Stimulated activated naive B cell treated with anti-CD40 and anti-IgM and Interleukin-4, amounts not matched to agents 10 μg/mL and 1 μg/mL and 100 μg/mL, for 72 hours (primary cell): ENCODE measurements around the gene FOXQ1.

Source experiments
- ATAC-seq, 2 donors: fragments of 150-1000 bp; cut with Tn5 transposase; replicated peaks; 2 replicates each; pipeline ENCODE4 v1.10.0; 2021; ENCODE audit warnings: moderate library complexity in 1 of 2
- DNase-seq: peaks from one replicate; pipeline ENCODE4 v3.0.0; 2021
- H3K27ac Mint-ChIP-seq: one replicate; pipeline ENCODE4 v1.8.0; 2022; ENCODE audit warnings: mild to moderate bottlenecking, mixed read lengths
- H3K27me3 Mint-ChIP-seq, 2 donors: one replicate each; pipeline ENCODE4 v1.8.0; 2022; ENCODE audit warnings: mixed read lengths in 2 of 2
- H3K36me3 Mint-ChIP-seq, 2 donors: one replicate each; pipeline ENCODE4 v1.8.0; 2022; ENCODE audit warnings: mixed read lengths in 2 of 2, mild to moderate bottlenecking in 1 of 2
- H3K4me1 Mint-ChIP-seq, 2 donors: one replicate each; pipeline ENCODE4 v1.8.0; 2022; ENCODE audit warnings: mixed read lengths in 2 of 2, mild to moderate bottlenecking in 1 of 2
- H3K4me3 Mint-ChIP-seq, 2 donors: one replicate each; pipeline ENCODE4 v1.8.0; 2022; ENCODE audit warnings: mild to moderate bottlenecking in 2 of 2, mixed read lengths in 2 of 2, moderate library complexity in 1 of 2
- H3K9me3 Mint-ChIP-seq, 2 donors: one replicate each; pipeline ENCODE4 v1.8.0; 2022; ENCODE audit warnings: mixed read lengths in 2 of 2, mild to moderate bottlenecking in 1 of 2

FOXQ1 gene

DNA sequence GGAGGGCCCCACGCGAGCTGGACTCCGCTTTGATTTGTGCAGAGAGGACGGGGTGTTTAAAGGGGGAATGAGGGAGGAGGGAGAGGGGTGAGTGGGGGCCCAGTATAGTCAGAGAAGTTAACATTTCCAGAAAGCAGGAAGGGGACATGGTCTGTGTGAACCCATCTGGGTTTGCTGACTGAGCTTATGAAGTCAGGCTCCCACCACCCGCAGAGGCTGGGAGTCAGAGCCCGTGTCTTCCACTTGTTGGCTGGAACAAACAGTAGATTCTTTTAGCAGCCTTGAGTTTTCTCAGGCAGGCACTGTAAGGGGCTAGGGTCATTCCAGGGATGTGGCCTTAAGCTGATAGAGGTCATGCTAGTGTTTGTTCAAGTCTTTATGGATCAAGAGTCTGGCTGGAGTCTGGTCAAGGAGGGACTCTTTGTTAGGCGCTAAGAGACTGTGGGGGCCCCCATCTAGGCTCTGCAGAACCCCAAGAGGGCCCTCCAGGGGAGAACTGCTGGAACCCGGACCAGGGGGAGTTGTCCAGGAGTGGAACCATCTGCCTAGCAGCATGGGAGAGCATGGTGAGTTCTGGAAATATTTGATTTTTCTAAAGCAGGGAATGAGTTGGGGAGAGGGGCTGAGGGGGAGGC, 31.1 kb upstream of the FOXQ1 start:
- Mint-ChIP-seq H3K27ac (no peak overlapping the region), H3K4me1 (no peaks in the 10 kb centered on the region), H3K36me3 (no peaks in the 10 kb centered on the region), H3K27me3 (peaks cover 27 to 40% of the 10 kb centered on the region in 2 donors), H3K4me3 (no peak overlapping the region), H3K9me3 (no peaks in the 10 kb centered on the region)
- DNase-seq = no peak
- ATAC-seq = no peak

DNA sequence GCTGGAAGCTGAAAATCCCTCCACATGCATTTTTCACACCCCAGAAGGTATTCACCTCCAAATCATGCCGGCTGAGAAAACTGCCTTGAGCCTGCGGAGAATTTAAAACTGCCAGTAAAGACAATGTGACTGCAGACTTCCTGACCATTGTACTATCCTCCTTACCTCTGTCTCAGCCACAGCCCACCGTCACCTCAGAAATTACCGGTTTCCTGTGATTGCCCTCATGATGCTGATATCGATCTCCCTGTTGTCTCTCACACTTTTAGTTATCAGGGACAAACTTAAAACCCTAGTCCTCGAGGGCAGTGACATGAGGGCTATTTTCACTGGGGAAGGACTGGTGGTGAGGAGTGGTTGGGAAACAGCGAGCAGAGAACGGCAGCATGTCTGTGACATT, 30.2 kb upstream of the FOXQ1 start:
- no peaks in the 10 kb centered on the region for H3K4me1 Mint-ChIP-seq
- ATAC-seq (no peak), DNase-seq (no peak)
- H3K27me3 Mint-ChIP-seq = peaks cover 32 to 47% of the 10 kb centered on the region in 2 donors
- H3K36me3 Mint-ChIP-seq = no peaks in the 10 kb centered on the region
- no peak overlapping the region for H3K27ac Mint-ChIP-seq
- H3K9me3 Mint-ChIP-seq = no peaks in the 10 kb centered on the region
- no peak overlapping the region for H3K4me3 Mint-ChIP-seq

DNA sequence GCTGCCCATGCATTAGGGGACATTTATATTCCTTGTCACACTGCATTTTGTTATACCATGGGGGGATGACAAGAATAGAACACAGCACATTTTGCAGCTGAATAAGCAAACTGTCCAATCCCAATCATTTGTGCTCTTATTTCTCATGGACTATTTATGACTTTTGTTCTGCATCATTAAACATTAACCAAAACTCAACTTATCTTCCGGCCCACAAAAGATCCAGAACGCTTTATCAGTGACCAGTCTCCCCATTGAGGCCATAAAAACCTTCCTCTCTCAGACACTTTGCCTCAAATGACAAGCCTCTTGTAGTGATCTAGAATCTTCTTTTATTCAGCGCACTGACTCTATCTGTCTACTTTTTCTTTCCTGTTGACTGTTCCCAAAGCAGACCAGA, 28.4 kb upstream of the FOXQ1 start:
- no peaks in the 10 kb centered on the region for H3K4me1 Mint-ChIP-seq
- H3K9me3 Mint-ChIP-seq = no peaks in the 10 kb centered on the region
- H3K4me3 Mint-ChIP-seq = no peak overlapping the region
- ATAC-seq (no peak), DNase-seq (no peak)
- no peaks in the 10 kb centered on the region for H3K36me3 Mint-ChIP-seq
- H3K27ac Mint-ChIP-seq = no peak overlapping the region
- peaks cover 34 to 54% of the 10 kb centered on the region in 2 donors for H3K27me3 Mint-ChIP-seq

DNA sequence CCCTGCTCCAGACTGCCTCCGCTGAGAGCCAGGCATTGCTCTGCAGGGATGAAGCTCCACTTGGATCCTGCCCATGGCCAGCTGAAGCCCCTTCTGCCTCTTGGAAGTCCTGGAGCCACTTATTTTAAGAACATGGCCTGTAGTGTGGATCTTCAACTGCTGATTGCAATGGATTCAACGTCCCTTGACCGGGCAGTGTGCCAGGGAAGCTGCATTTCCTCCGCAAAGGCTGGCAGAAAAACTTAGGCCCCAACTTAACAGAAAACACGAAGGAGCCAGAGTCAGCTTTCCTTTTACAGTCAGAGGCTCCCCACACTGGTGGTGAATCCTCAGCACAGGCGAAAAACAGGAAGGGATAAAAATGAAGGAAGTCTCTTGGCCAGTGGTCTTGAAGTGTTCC, 26.3 kb upstream of the FOXQ1 start:
- no peak for ATAC-seq
- Mint-ChIP-seq H3K36me3 (no peaks in the 10 kb centered on the region), H3K4me1 (no peaks in the 10 kb centered on the region)

DNA sequence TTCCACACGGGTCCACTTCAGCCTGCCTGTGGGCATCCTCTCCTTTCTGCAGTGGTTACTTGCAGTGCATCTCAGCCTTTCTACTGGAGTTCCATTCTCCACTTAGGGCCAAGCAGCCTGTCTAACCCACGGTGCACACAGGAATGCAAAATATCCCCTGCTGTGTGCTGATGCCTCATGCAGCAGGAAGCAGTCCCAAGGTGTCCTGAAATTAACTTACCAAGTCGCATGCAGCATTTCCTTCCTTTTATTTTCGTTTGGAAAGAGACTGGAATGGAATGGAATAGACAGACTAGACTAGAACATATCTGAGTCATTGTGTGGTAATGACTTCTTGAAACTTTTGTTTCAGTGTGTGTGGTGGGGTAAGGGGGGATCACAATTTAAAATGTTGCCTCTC, 25.9 kb upstream of the FOXQ1 start:
- DNase-seq (no peak), ATAC-seq (no peak)
- no peak overlapping the region for H3K4me3 Mint-ChIP-seq
- H3K36me3 Mint-ChIP-seq = no peaks in the 10 kb centered on the region
- no peaks in the 10 kb centered on the region for H3K9me3 Mint-ChIP-seq
- H3K27ac Mint-ChIP-seq = no peak overlapping the region
- peaks cover 24 to 64% of the 10 kb centered on the region in 2 donors for H3K27me3 Mint-ChIP-seq
- no peaks in the 10 kb centered on the region for H3K4me1 Mint-ChIP-seq

More for the DNA sequence above, 26.3 kb upstream of the FOXQ1 start:
- DNase-seq = no peak
- Mint-ChIP-seq H3K4me3 (no peak overlapping the region), H3K9me3 (no peaks in the 10 kb centered on the region), H3K27ac (no peak overlapping the region), H3K27me3 (peaks cover 26 to 64% of the 10 kb centered on the region in 2 donors)

DNA sequence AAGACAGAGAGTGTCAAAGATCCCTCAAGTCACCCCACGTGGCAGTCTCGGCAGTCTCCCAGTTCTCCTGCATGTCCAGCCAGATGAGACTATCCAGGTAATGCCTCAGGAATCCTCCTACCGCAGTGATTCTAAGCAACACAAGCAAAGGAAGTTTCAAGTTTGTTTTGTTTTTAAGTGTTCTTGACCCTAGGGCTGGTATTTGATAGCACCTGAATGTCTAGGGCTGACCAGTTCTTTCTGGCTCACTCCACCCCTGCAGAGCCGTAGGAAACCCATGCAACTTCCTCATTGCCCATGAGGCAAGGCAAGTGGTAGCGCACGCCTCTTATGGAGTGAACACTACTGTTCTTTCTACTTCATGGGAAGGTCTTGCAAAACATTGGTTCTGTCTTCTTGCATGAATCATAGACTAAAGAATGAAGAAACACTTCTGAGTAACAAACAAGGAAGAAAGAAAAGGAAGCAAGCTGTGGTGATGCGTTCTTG, 24.8 kb upstream of the FOXQ1 start:
- ATAC-seq (no peak), DNase-seq (no peak)
- no peaks in the 10 kb centered on the region for H3K36me3 Mint-ChIP-seq
- H3K4me3 Mint-ChIP-seq = no peak overlapping the region
- no peaks in the 10 kb centered on the region for H3K9me3 Mint-ChIP-seq
- no peak overlapping the region for H3K27ac Mint-ChIP-seq
- H3K4me1 Mint-ChIP-seq = no peaks in the 10 kb centered on the region
- peaks cover 16 to 54% of the 10 kb centered on the region in 2 donors for H3K27me3 Mint-ChIP-seq

DNA sequence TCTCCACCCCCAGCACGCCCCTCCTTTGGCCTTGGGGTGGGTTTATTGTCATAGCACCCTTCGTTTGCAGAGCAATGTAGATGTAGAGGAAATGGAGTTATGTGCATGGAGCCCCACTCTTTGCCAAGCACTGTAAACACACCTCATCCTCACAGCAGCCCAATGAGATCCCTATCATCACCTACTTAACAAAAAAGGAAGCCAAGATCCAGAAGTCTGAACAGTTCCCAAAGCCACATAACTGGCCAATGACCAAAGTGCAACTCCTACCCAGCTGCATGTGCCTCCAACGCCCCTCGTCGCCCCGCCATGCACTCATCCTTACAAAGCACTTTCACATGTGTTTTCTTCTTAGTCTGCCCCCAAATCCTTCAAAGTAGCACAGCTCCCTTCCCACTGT, 21.8 kb upstream of the FOXQ1 start:
- H3K36me3 Mint-ChIP-seq = no peaks in the 10 kb centered on the region
- no peak for ATAC-seq
- H3K27me3 Mint-ChIP-seq = peaks cover 25 to 66% of the 10 kb centered on the region in 2 donors
- no peak overlapping the region for H3K4me3 Mint-ChIP-seq
- no peaks in the 10 kb centered on the region for H3K4me1 Mint-ChIP-seq
- peaks cover 0 to 5% of the 10 kb centered on the region in 2 donors for H3K9me3 Mint-ChIP-seq
- no peak for DNase-seq
- H3K27ac Mint-ChIP-seq = no peak overlapping the region

DNA sequence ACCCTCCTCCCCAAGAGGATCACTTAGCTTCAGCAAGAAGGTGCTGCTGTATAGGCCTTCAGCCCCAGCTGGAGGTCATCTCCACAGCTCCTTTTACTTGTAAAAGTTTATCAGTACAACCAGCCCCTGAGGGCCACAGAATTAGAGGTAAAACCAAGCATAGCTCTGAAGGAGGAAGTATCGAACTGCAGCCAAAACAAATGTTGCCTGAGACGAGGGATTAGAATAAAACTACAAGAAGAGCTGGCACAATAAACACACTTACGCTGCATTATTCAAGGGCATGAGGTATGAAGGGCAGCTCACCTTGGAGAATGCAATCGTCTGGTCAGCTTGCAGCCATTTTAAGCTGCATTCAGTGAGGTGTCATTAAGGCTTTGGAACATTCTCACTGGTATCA, 21.1 kb upstream of the FOXQ1 start:
- Mint-ChIP-seq H3K9me3 (peaks cover 0 to 5% of the 10 kb centered on the region in 2 donors), H3K27me3 (peaks cover 31 to 73% of the 10 kb centered on the region in 2 donors), H3K4me1 (no peaks in the 10 kb centered on the region), H3K4me3 (no peak overlapping the region), H3K27ac (no peak overlapping the region), H3K36me3 (no peaks in the 10 kb centered on the region)
- ATAC-seq = no peak
- no peak for DNase-seq

DNA sequence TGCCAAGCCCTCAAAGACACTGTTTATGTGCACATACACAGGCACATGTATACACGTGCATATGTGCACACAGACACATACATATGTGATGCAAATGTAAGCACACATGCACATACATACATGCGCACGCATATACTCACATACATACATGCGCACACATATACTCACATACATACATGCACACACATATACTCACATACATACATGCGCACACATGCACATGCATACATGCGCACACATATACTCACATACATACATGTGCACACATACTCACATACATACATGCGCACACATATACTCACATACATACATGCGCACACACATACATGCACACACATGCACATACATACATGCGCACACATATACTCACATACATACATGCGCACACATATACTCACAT, 20.5 kb upstream of the FOXQ1 start:
- H3K36me3 Mint-ChIP-seq = no peaks in the 10 kb centered on the region
- peaks cover 34 to 73% of the 10 kb centered on the region in 2 donors for H3K27me3 Mint-ChIP-seq
- no peak for ATAC-seq
- H3K4me3 Mint-ChIP-seq = no peak overlapping the region
- H3K27ac Mint-ChIP-seq = no peak overlapping the region
- peaks cover 0 to 5% of the 10 kb centered on the region in 2 donors for H3K9me3 Mint-ChIP-seq
- no peak for DNase-seq
- H3K4me1 Mint-ChIP-seq = no peaks in the 10 kb centered on the region

DNA sequence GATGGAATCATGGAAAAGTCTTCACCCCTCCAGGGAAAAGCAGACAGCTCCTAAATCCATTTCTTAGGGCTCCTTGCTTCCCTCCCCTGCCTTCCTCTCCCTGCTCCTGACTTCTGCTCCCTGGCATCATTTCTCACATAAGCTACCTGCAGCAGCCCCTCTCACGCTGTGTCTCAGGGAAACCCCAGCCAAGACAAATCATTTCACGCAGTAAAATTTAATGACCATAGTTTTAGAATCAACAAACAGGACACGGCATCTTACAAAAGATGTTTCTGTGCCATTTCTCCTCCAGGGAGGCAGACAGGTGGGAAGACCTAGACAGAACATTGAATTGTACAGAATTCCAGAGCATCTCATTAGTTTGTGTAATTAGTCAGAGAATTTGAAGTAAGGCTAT, 16.5 kb upstream of the FOXQ1 start:
- ATAC-seq (no peak), DNase-seq (no peak)
- H3K4me1 Mint-ChIP-seq = no peaks in the 10 kb centered on the region
- no peaks in the 10 kb centered on the region for H3K36me3 Mint-ChIP-seq
- no peak overlapping the region for H3K27ac Mint-ChIP-seq
- H3K9me3 Mint-ChIP-seq = peaks cover 0 to 5% of the 10 kb centered on the region in 2 donors
- H3K4me3 Mint-ChIP-seq = no peak overlapping the region
- H3K27me3 Mint-ChIP-seq = peaks cover 46 to 70% of the 10 kb centered on the region in 2 donors

DNA sequence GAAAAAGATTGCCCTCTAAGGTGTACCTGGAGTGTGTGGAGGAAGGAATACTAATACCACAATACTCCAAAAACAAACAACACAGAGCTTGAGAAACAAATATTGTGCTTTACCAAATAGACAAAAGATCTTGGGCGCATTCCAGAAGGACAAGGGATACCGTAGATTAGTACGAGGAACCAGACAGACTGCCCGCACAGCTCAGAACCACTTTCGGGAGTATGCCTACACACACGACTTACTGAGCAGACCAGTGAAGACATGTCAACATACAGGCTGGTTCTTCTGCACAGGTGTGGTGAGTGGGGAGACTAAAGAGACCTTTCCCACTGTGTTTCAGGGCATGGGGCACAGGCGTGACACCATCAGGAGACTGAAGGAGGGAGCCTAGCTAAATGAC, 15.8 kb upstream of the FOXQ1 start:
- Mint-ChIP-seq H3K27me3 (peaks cover 46 to 65% of the 10 kb centered on the region in 2 donors), H3K4me3 (no peak overlapping the region), H3K4me1 (no peaks in the 10 kb centered on the region), H3K9me3 (peaks cover 0 to 5% of the 10 kb centered on the region in 2 donors), H3K36me3 (no peaks in the 10 kb centered on the region), H3K27ac (no peak overlapping the region)
- ATAC-seq = no peak
- no peak for DNase-seq

DNA sequence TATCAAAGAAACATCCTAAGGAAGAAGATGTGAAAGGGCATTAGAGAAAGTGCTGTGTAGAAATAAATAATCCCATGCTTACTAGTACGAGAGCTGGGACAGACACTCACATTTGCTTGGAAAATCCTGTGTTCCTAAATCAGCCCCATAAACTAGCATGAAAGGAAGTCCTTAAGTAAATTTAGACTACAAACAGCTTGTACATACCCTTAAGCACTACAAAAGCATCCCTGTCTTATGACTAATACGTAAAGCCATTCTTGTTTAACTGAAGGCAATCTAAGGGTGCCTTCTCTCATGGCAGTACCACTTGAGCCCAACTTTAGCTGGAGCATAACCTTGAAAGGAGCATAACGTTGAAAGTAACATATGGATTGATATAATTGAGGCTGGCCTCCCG, 15.4 kb upstream of the FOXQ1 start:
- H3K9me3 Mint-ChIP-seq = peaks cover 2 to 7% of the 10 kb centered on the region in 2 donors
- no peak overlapping the region for H3K27ac Mint-ChIP-seq
- ATAC-seq (no peak), DNase-seq (no peak)
- no peak overlapping the region for H3K4me3 Mint-ChIP-seq
- H3K4me1 Mint-ChIP-seq = no peaks in the 10 kb centered on the region
- H3K36me3 Mint-ChIP-seq = no peaks in the 10 kb centered on the region
- peaks cover 46 to 70% of the 10 kb centered on the region in 2 donors for H3K27me3 Mint-ChIP-seq

DNA sequence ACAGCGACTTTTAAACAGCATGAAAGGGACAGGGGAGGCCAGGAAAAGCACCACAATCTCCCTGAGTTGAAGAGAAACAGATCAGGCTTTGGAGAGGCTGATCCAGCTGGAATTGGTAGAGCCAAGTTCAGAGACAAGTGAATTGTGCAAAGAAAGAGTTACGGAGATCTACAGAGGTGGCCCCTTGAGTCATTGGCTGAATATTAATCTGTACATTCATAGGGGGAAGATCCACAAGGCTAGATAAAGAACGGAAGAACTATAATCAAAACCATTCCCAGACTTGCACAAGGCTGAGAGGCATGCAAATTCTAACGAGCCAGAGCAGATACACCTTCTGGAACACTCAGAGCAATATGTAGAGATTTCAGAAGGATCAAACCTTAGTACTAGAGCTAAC, 14.2 kb upstream of the FOXQ1 start:
- no peak for DNase-seq
- Mint-ChIP-seq H3K27me3 (peaks cover 47 to 73% of the 10 kb centered on the region in 2 donors), H3K27ac (no peak overlapping the region), H3K4me3 (no peak overlapping the region), H3K9me3 (peaks cover 9 to 13% of the 10 kb centered on the region in 2 donors), H3K36me3 (no peaks in the 10 kb centered on the region), H3K4me1 (no peaks in the 10 kb centered on the region)
- no peak for ATAC-seq

DNA sequence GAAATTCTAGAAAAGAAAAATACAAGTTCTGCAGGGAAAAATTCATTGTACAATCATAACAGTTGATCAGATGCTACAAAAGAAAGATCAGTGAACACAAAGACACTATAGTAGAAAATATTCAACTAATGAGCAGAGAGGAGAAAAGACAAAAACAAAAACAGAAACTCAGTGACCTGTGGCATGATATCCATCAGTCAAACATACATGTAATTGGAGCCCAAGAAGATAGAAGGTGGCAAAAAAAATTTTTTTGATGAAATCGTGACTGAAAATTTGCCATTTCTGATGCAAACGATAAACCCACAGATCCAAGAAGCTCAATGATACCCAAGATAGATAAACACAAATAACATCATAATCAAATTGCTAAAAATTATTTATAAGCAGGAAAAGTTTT, 13.1 kb upstream of the FOXQ1 start:
- no peak for DNase-seq
- H3K4me3 Mint-ChIP-seq = no peak overlapping the region
- H3K36me3 Mint-ChIP-seq = no peaks in the 10 kb centered on the region
- H3K4me1 Mint-ChIP-seq = no peaks in the 10 kb centered on the region
- H3K27ac Mint-ChIP-seq = no peak overlapping the region
- H3K27me3 Mint-ChIP-seq = peaks cover 47 to 70% of the 10 kb centered on the region in 2 donors
- no peak for ATAC-seq
- peaks cover 9 to 14% of the 10 kb centered on the region in 2 donors for H3K9me3 Mint-ChIP-seq

DNA sequence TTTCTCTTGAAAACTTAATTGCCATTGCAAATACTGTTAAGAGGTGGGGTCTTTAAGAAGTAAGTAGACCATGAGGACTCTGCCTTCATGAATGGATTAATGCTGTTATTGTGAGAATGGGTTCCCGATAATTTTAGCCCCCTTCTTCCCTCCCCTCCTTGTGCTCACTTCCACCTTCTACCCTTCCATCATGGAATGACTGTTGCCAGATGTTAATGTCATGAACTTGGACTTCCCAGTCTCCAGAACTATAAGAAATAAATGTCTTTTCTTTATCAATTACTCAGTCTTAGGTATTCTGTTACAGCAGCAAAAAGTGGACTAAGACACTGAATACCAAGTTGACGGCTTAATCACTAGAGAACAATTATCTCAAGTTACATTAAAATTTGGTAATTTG, 5.8 kb upstream of the FOXQ1 start:
- Mint-ChIP-seq H3K27me3 (peaks cover 55 to 68% of the 10 kb centered on the region in 2 donors), H3K4me1 (peaks cover 6 to 10% of the 10 kb centered on the region in 2 donors), H3K9me3 (peaks cover 19 to 20% of the 10 kb centered on the region in 2 donors), H3K27ac (no peak overlapping the region), H3K4me3 (no peak overlapping the region), H3K36me3 (no peaks in the 10 kb centered on the region)
- ATAC-seq (no peak), DNase-seq (no peak)
